Measurements from ENCODE around the gene AKTIP.
"Not testable (repeated sequence)": the region's sequence is repeated elsewhere in the genome, so short reads cannot be mapped to it uniquely, and the experiment has no call there.

AKTIP gene

DNA sequence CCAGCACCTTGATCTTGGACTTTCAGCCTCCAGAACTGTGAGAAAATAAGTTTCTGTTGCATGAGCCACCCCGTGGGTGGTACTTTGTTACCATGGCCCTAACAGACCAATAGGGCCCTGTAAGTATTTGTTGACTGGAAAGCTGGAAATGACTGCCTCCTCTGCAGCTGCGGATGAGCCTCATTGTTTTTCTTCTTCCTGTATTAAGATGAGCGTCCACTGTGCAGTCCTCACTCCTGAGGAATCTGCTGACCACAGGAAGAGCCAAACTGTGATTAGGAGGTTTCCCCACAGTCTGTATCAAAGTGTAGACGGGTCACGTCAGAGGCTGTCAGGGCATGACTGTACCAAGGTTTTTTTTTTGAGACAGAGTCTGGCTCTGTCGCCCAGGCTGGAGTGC, 12.2 kb upstream of the AKTIP start:
- no peak for FAIRE-seq

DNA sequence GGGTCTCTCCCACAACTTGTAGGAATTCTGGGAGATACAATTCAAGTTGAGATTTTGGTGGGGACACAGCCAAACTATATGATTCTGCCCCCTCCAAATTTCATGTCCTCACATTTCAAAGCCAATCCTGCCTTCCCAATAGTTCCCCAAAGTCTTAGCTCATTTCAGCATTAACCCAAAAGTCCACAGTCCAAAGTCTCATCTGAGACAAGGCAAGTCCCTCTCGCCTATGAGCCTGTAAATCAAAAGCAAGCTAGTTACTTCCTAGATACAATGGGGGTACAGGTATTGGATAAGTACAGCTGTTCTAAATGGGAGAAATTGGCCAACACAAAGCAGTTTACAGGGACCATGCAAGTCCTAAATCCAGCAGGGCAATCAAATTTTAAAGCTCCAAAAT, 9.8 kb upstream of the AKTIP start:
- FAIRE-seq: not testable (repeated sequence)

DNA sequence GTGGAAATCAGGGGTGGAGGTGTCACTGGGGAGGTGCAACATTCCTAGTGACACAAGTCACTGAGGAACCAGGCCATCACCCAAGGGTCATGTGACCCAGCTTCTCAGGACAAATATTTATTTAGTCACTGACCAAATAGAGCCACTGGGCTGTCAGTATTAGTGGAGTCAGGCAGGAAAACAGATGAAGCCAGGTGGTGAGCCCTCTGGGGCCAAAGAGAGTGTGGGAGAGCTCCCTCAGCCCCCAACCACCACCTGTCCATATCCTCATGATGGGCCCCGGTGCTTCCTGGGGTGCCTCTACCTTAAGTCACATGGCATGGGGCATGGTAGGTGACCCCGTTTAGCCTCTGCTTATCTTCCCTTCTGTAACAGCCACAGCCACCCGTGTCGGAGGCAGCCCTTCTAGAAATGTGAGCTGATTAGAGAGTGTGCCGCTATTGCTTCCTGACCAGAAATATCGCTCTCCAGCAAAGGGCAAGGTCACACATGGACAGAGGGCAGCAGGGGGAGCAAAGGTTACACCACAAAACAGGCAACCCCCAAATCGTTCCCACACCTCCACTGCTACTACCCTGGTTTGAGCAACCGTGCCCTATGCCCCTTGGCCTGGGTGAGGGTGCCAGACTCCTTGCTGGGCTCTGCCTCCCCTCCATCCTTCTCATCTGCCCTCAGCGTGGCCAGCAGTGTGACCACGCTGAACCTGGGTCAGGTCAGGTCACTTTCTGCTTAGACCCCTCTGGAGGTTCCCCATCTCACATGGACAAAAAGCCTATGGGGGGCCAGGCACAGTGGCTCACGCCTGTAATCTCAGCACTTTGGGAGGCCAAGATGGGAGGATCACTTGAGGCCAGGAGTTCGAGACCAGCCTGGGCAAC, 8.6 kb upstream of the AKTIP start:
- peak; percentile 98 for FAIRE-seq

DNA sequence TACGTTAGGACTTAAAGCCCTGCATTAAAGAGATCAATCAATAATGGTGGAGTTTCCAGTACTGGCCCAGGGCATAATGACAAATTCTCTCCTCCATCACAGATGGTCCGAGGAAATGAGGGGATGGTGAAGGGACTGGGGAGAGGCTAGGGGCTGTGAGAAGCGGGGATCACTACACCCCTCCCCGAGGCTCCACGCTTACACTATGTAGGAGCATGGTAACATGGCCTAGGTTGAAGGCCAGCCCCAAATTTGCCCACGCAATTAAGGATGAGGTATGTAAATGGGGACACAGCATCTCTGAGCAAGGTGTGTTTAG, 8.0 kb upstream of the AKTIP start:
- FAIRE-seq: no peak

DNA sequence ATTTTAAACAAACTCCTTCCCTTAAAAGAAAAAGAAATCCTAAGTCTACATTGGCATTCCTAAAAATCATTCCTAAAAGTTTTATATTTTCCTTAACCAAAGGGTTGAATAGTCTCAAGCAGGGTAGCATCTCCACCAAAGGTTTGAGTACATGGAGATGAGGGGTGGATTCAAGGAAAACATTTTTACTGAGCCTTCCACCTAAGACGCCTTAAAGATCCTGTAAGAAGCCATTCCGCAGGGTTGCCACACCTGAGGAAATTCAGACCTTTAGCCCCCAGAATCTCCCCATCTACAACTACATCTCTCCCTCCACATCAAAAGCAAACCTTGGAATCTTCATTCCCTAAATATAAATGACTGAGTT, 7.7 kb upstream of the AKTIP start:
- FAIRE-seq: peak; percentile 87

DNA sequence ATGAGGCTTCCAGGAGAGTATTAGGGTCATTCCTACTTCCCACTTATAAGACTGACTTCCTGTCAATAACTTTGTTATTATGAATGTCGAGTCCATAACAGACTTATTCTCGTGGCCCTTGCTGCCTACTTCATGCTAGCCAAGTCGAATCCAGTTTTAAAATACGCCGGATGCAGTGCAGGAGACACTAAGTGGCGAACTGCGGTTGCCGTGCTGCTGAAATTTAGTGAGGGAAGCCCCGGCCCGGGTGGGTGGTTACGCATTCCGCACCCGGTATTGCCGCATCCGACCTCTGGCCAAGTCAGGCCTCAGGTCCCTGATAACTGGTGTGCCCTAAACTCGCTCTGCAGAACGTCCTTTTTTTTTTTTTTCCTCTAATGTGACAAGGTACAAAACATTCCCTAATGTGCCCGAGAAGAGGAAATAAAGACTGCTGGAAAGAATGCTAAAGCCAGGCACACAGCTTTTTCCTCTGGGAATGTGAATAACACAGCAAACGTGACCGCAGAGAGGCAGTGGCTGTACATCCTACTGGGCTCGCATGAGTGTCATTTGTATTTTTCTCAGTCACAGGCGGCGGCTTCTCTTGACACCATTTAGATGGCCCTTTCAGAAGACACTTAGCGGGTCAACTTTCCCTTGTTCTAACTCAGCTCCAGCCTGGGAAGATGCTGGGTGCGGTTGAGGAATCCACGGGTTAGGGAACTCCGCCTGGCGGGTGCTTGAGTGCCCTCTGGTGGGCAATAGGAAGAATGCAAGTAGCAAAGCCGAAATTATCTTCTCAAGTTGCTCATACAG, 7.1 kb upstream of the AKTIP start:
- no peak for FAIRE-seq

DNA sequence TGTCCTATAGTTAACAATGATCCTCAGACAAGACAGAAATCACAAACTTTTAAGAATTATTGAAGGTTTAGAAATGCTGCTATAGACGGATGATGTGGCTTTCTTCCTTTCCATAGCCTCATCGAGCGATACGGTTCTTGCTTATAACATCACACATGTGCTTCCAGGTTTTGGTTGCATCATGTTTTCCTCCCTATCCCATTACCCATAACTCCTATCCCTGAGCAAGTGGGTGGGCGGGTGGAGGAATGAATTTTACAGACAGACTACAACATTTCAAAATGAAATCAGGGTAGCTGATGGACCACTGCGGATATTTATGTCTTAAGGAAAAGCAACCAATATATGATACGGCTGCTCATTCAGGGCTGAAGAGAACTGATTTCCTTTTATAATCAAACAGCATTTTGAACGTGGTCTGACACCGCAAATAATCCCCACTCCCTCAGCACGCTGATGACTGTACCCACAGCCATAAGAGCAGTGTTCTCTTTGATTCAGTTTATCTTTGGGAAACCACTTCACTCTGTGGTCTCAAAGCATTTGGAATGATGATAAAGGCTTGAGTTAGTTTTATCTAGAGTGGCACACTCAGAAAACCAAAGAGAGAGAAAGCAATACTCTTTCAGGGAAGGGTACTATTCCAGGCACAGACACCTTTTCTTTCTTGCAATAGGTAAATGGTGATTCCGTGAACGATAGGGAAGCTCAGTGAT, 4.6 kb upstream of the AKTIP start:
- FAIRE-seq: no peak

DNA sequence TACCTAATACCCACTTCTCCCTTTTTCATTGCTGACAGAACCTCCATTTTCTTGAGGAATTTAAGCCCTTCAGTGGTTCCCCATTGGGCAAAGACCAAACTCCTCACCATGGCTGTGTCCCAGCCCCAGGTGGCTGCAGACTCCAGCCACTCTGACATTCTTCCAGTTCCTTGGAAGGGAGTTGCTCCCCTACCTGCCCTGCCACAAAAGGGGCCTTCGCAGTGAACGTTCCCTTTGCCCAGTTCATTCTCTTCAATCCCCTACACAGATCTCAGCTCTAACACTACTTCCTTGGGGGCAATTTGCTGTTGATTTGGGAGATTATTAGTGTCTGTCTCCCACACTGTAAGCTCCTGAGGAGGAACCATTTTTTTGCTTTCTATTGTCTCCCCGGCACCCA, 3.2 kb upstream of the AKTIP start:
- FAIRE-seq: no peak

DNA sequence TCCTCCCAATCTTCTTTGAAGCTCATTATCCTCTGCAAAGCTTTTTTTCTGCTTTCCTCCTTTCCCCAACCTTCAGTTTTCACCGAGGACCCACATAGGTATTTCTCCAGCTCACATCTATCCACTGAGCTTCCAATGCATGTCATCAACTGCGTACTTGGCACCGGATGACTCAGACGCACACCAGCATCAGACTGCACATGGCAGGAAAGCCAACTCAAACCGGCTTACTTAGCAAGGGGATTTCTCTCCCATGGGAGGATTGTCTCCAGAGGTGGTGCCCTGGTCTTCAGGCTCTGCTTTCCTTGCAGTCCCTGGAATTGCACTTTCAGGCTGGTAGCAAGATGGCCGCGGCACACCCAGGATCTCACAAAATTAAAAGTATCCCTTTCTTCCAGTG, 1.7 kb upstream of the AKTIP start:
- no peak for FAIRE-seq

DNA sequence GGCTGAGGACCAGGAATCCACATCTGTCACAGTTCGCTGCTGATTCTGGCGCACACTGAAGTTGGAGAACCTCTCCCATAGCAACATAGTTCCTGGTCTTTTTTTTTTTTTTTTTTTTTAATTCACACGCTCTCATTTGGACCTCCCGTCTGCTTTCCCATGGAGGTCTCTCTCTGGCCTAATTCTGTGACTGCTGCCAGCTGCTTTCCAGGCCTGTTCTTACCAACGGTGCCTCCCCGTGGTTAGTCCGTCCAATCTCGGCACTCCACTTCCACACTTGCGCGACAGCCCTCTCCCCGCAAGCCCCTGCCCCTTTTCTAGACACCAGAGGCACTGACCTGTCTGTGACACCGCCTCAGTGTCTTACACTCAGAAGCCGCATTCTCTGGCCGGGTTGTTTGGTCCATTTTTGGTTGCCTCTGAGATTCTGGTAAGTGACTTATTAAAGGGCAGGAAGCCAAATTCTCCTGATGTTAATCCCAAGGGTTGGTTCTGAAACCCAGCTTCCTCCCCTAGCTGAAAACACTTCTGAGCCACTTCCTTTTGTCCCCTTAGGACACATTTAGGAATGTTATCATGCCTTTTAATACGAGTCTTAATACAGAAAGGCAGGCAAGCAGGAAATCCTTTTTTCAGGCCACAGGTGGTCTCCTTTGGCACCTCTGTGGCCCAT, 1.1 kb upstream of the AKTIP start:
- FAIRE-seq: no peak

DNA sequence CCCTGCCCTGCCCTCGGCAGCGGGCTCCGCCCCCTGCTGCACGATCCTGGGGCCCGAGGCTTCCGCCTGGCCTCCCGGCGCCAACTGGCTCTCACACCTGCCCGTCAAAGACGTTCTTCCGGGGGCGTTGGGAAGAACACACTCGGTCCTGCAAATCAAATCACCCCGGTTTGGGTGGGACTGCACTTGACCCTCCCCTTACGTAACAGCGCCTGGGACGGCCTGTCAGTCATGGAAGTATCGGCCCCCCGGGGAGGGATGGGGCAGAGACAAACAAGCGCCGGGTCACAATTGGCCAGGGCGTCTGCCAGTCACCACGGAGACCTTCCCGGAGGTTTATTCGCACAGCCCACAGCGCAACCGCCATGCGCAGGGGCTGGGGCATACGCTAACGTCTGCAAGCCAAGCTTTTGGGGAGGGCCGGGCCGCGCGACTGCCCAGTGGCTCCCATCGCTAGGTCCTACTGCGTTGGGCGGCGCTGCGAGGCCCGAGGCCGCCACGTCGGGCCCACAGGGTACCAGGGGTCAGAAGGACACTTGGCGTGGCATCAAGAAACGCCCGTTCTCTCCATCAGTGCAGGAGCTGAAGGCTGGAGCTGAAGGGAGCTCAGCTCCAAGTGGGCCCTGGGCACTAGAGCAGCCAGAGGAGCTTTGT, 388 bp upstream of the AKTIP start:
- no peak for FAIRE-seq

DNA sequence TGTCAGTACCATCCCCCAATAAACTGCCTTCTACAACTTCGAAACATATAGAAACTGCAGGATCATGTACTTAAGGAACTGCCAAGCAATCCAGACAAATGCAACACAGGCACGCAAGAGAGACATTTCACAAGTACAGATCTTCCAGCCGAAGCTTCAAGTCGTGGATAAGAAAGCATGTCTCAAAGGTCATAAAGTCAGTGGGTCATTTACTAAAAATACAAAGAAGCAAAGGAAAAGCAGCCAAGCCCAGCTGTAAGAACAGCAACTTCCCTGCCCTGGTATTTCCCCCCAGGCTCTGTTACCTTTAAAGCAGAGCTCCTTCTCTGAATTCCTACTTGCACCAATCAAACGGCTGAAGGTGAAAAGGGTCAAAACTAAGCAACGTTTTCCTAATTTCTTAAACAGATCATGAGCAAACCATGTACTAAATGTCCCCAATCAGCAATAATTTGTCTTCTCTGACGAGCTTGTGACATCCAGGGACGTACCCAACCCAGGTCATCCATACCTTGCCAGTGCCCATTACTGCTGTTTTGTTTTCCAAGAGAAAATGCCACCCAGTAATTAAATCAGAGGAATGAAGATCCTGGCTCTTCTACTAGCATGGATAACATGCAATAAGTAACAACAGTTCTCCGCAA, 1.7 kb downstream of the AKTIP start:
- no peak for FAIRE-seq

DNA sequence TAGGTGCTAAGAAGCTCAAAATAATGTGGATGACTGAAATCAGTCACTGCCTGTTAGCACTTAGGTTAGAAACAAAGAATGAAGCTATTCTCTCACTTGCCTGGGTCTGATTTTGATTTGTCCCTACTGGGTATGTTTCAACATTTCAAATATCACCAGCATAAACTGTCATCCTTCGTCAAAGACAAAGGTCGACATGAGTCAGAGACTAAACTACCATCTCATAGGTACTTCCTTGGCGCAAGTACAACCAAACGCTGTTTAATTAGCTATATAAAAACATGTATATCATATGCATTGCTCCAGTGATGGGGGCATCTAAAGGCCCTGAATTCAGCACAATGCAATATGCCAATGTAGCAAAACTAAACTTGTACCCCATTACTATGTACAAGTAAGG, 4.0 kb downstream of the AKTIP start:
- FAIRE-seq: no peak

DNA sequence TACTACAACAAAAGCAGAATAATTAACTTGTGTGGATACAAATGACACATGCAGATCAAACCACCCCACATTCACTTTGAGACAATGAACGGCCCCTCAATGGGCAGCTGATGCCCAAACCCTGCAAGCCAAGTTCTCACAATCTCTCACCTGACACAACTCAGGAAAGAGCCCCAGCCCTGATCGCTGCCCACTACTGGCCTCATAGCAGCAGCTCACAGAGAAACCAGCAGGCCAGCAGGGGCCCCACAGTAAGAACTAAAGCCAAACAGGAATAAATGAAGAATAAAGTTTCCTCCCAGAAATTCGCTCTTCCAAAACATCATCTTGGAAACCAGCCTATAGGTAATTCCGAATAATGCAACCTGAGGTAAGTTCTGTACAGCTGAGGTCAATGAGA, 7.7 kb downstream of the AKTIP start:
- FAIRE-seq: no peak

DNA sequence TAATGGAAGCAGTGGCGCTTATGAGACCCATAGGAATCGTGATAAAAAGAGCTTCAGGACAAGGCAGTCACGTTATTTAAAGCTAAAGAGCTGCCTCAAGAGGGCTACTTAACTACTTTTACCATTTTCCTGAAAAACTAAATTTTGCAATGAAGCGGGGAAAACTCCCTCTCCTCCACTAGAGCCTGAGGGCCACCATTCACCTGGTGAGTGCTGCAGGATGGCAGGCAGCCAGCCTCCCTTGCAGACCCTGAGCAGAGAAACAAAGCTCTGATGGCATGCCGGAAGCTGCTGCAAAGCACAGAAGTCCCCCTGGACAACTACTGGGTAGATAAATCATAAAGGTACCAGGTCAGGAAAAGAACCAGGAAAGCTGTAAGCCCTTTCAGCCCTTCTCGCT, 8.4 kb downstream of the AKTIP start:
- FAIRE-seq: no peak

DNA sequence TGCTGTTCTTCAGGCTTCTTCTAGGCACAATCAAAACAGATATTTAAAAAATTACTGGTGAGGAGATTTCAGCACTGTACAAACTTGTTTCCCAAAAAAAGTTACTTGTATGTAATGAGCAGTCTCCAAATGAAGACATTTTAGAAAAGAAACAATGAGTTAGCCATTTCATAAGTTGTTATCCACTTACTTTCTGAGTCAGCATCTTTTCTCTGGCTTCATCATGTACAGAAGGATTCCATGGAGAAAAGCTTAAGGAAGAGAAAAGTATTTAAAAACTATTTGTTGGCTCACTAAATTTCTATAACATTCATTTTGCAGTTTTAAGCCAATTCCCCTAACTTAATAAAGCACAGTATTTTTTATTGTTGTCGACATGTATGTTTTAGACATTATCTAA, 10.5 kb downstream of the AKTIP start:
- no peak for FAIRE-seq

DNA sequence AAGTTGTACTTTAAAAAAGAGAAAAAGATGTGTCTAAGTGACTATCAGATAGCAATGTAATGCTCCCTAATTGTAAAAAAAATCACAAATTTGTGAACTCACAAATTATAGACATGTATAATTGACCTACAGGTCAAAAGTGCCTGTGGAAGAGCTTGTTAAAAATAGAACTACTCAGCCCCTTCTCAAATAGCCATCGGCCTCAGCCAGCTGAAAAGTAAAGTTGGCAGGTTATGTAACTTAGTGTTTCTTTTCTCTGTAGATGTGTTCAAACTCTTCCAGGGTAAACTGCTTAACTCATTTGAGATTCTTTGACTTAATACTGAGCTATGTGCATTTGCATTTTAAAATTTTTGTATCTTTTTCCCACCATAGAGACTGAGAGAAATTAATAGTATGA, 13.3 kb downstream of the AKTIP start:
- no peak for FAIRE-seq

DNA sequence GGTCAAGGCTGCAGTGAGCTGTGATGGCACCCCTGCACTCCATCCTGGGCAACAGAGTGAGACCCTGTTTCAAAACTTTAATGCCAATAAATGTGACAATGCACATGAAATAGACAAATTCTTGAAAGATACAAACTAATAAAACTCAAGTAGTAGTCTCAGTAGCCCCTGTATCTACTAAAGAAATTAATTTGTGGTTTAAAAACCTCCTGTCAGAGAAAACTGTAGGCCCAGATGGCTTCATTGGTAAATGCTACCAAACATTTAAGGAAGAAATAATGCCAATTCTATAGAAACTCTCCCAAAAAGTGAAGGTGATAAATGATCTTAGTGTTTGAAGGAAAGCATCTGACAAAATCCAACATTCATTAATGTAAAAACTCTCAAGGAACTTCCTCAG, 16.8 kb downstream of the AKTIP start:
- no peak for FAIRE-seq

DNA sequence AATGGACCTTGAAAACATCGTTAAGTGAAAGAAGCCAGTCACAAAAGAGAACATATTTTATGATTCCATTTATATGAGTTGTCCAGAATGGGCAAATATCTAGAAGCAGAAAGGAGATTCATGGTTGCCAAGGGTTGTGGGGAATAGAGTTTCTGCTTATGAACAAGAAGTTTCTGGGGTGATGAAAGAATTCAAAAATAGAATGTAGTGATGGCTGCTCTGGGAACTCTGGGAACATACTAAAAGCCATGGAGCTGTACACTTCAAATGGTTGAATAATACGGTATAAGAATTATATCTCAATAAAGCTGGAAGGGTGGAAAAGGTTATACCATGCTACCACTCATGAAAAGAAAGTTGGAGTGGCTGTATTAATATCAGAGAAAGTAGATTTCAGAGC, 18.5 kb downstream of the AKTIP start:
- FAIRE-seq: no peak

DNA sequence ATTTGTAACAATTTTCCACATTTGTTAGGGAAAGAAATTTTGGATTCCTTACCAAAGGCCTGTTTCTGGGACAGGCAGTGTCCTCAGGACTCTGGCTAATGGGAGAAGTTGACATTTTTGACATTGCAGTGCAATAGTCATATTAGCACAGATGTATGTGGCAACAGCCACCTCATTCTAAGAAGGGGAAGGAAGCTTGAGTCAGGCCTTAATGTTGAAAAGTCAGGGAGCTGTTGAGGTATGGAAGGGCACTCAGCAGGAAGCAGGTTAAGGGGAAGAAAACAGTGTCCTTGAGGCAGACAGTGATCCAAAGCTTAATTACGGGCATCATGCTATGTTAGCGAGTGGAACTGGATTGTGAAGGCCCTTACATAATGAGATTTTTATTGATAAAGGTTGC, 20.9 kb downstream of the AKTIP start:
- FAIRE-seq: no peak

DNA sequence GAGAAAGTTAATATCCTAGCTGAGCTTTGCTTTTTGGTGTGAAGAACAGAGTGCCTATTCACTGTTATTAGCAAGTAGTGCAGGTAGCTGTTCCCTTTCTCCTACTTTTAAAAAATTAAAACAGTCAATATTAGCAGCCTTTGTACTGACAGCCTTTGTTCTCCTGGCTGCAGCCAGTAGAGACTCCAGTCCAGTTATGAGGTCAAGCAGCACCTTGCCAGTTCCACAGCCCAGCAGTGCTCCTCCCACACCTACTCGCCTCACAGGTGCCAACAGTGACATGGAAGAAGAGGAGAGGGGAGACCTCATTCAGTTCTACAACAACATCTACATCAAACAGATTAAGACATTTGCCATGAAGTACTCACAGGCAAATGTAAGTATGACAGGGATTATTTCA, 22.6 kb downstream of the AKTIP start:
- FAIRE-seq: no peak

DNA sequence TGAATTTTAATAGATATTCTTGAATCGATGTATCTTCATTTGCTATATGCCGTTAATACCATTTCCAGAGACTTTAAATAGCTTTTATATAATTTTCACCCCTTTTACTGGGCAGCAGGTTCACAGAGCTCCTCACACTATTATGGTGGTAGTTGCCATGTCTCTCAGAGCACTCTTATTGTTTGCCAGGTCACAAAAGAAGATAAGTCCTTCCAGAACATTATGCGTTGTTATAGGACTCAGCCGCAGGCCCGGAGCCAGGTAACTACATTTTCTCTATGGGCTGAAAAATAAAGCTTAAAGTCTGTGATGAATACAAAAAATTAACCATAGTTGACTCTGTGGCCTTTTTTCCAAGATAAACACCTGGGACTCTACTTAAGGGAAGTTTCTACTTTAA, 24.0 kb downstream of the AKTIP start:
- no peak for FAIRE-seq

All from islet of Langerhans (tissue), 1 donor.